ENCODE results near the gene HDAC7.

HDAC7 gene

DNA sequence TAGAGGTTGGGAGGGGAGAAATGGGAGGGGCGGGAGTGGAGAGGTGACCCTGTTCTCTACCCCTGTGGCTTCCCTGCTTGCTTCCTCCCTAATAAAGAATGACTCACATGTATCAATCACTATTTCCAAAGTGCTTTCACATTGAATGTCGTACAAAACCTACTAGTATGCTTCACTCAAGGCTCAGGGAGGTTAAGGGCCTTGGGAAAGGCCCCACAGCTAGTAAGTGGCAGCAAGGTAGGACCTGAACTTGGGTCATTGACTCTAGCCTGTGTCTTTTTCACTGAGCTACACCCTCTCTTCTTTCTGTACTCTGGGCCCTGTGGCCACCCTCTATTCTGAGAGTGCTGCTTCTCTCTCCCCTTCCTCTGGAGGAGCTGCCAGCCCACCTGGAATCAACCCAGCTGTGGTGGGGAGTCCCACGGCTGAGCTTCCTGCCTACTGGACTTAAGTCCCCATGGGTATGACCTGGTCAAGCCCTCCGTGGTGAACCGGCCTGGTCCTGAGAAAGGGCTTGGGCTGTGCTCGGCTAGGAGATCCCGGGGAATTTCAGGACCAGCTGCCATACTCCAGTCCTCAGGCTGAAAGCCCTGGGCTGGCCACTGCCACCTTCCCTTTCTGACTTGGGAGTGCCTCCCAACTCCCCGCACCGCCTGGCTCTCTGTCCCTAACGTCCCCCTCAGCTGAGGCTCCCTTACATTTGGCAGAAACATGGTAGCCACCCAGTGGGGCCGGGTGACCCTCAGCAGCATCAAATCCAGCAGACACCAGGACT is 33.6 kb downstream of the HDAC7 start:
- TF ChIP-seq CTCF (IDR thresholded peaks at IDR 0.05; ENCODE audit: low read depth, low read length, missing control alignments), result no peak
- H3K4me3 ChIP-seq (ENCODE audit: low read depth, low read length), result no peak overlapping the region
- no peak for DNase-seq (ENCODE audit: low read depth)
- in situ Hi-C loops (cut with HindIII; ENCODE audit: low sequenced_read_pairs), result no loop called here

GRCh38 chr12:47785036-47785886 is 34.4 kb downstream of the HDAC7 start:
- H3K4me3 ChIP-seq (ENCODE audit: low read depth, low read length), result no peak overlapping the region
- in situ Hi-C loops (cut with HindIII; ENCODE audit: low sequenced_read_pairs), result no loop called here
- DNase-seq (ENCODE audit: low read depth), result no peak
- TF ChIP-seq CTCF (IDR thresholded peaks at IDR 0.05; ENCODE audit: low read depth, low read length, missing control alignments), result no peak

- no peak overlapping the region for H3K4me3 ChIP-seq (ENCODE audit: low read depth, low read length)
- no peak for TF ChIP-seq CTCF (IDR thresholded peaks at IDR 0.05; ENCODE audit: low read depth, low read length, missing control alignments)
- DNase-seq (ENCODE audit: low read depth), result no peak
- in situ Hi-C loops (cut with HindIII; ENCODE audit: low sequenced_read_pairs), result no loop called here
These were observed 35.6 kb downstream of the HDAC7 start for GRCh38 chr12:47783821-47784819.

DNA sequence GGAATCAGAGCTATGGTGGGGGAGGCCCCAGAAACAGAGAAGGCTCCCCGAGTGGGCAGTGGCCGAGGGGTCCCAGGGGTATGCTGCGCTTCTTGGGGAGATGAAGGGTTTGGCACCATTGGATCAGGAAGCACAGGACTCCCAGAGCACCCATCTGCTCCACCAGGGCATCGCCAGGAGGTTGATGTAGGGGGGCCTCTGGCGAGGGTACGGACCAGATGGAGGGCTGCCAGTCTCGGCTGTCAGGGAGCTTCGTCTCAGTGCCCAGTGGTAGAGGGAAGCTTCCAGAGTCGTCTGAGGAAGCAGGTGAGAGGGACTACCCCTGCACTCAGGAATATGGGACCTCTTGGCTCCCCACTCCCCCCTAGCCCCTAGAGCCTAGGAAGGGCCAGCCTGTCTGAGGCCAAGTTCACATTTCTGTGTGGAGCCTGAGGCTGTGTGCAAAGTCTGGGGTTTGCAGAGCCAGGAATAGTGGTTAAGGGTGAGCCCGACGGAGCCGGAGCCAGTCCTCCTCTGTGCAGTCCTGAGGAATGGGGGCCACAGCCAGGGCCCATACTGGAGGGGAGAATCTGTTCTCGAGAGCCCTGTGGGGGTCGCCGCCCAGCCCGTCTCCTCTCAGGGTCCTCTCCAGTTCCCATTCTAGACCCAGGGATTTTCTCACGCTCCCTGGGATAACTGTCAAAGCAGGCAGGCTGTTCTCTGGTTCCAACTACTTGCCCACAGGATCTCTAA is 36.5 kb downstream of the HDAC7 start:
- DNase-seq (ENCODE audit: low read depth), result no peak
- in situ Hi-C loops (cut with HindIII; ENCODE audit: low sequenced_read_pairs), result no loop called here
- H3K4me3 ChIP-seq (ENCODE audit: low read depth, low read length), result no peak overlapping the region
- no peak for TF ChIP-seq CTCF (IDR thresholded peaks at IDR 0.05; ENCODE audit: low read depth, low read length, missing control alignments)

GRCh38 chr12:47782372-47782770 is 37.3 kb downstream of the HDAC7 start:
- in situ Hi-C loops (cut with HindIII; ENCODE audit: low sequenced_read_pairs), result no loop called here
- no peak for TF ChIP-seq CTCF (IDR thresholded peaks at IDR 0.05; ENCODE audit: low read depth, low read length, missing control alignments)
- DNase-seq (ENCODE audit: low read depth), result no peak
- H3K4me3 ChIP-seq (ENCODE audit: low read depth, low read length), result no peak overlapping the region
